Activated T-cell treated with anti-CD3 and anti-CD28 coated beads, Interleukin-2, amount 50 U/mL, for 24 hours (primary cell): ENCODE data around the gene DEFB116.
"Not testable (repeated sequence)": the region's sequence is repeated elsewhere in the genome, so short reads cannot be mapped to it uniquely, and the experiment has no call there.

ENCODE experiments used
- DNase-seq: peaks from one replicate; pipeline ENCODE4 v3.0.0-alpha.2; 2020
- H3K27ac Mint-ChIP-seq: 2 replicates; pipeline ENCODE4 v1.8.0; 2020; ENCODE audit warnings: mild to moderate bottlenecking, mixed read lengths
- H3K27me3 Mint-ChIP-seq: 2 replicates; pipeline ENCODE4 v1.8.0; 2020; ENCODE audit warnings: mixed read lengths
- H3K36me3 Mint-ChIP-seq: 2 replicates; pipeline ENCODE4 v1.8.0; 2020; ENCODE audit warnings: low read depth, mixed read lengths
- H3K4me1 Mint-ChIP-seq: 2 replicates; pipeline ENCODE4 v1.8.0; 2020; ENCODE audit warnings: low read depth, mixed read lengths
- H3K4me3 Mint-ChIP-seq: 2 replicates; pipeline ENCODE4 v1.8.0; 2020; ENCODE audit warnings: mild to moderate bottlenecking, moderate library complexity, mixed read lengths
- H3K9me3 Mint-ChIP-seq: 2 replicates; pipeline ENCODE4 v1.8.0; 2020; ENCODE audit warnings: mixed read lengths

DEFB116 gene

DNA sequence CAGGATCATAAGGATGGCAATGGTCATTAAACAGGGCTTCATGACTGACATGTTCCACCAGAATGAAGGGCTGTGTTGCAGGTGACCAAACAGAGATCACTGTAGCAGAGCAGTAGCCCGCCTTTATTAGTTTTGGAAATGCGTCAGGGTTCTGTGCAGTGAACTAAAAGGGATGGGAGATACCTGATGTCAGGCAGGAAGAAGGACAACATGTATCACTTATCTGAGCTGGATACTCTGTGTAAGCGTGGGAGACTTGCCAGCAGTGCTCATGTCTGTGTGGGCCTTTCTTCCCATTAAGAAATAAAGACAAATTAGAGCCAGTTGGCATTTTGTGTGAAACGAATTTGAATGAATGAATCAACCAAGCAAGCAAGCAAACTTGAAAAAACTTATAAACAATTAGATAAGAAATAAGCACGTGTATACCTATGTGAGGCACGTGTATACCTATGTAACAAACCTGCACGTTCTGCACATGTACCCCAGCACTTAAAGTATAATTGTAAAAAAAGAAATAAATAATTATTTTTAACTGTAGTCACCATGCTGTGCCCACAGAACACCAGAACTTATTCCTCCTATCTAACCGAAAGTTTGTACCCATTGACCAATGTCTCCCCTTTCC, at the start of gene DEFB116:
DEFB116 (minus strand) TSS at position 51 of the 628 bp plus-strand sequence; CDS start at position 51, 0 bp downstream.
- DNase-seq = no peak
- Mint-ChIP-seq H3K27ac (no peak within 1 kb of the TSS), H3K36me3 (no peaks in the 10 kb centered on the region)

GRCh38 chr20:31355981-31356380, 47.6 kb upstream of the DEFB116 start:
- no peaks in the 10 kb centered on the region for H3K4me1 Mint-ChIP-seq
- no peak for DNase-seq
- H3K27me3 Mint-ChIP-seq = peaks cover 9% of the 10 kb centered on the region
- peaks cover 3% of the 10 kb centered on the region for H3K9me3 Mint-ChIP-seq
- no peaks in the 10 kb centered on the region for H3K36me3 Mint-ChIP-seq
- H3K4me3 Mint-ChIP-seq = no peak overlapping the region
- no peak overlapping the region for H3K27ac Mint-ChIP-seq

More for the DNA sequence above, at the start of gene DEFB116:
- Mint-ChIP-seq H3K4me3 (no peak within 1 kb of the TSS), H3K9me3 (peaks cover 4% of the 10 kb centered on the region), H3K27me3 (no peaks in the 10 kb centered on the region), H3K4me1 (no peaks in the 10 kb centered on the region)

DNA sequence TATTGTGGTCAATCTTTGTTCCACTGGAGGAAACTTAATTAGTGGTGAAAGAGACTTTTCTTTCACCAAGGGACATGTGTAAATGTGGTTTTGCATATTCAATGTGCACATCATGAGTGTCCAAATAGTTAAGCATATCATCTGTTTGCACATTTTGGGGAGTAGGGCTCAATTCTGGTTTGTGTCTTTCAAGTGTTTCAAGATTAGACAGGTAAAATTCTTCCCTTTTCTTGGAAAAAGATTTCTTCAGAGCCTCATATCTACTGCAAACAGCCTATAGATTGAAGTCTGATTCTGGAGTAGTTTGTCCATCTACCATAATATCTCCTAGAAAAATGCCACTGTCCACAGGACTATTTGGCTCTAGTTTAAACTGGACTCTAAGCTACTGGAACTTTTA, 33.1 kb upstream of the DEFB116 start:
- no peak overlapping the region for H3K27ac Mint-ChIP-seq
- no peak for DNase-seq
- no peak overlapping the region for H3K4me3 Mint-ChIP-seq
- H3K36me3 Mint-ChIP-seq = no peaks in the 10 kb centered on the region
- H3K4me1 Mint-ChIP-seq = no peaks in the 10 kb centered on the region
- peaks cover 3% of the 10 kb centered on the region for H3K27me3 Mint-ChIP-seq
- H3K9me3 Mint-ChIP-seq = peaks cover 6% of the 10 kb centered on the region

GRCh38 chr20:31330893-31331292, 22.5 kb upstream of the DEFB116 start:
- Mint-ChIP-seq H3K9me3 (peaks cover 11% of the 10 kb centered on the region), H3K36me3 (no peaks in the 10 kb centered on the region), H3K4me3 (no peak overlapping the region), H3K4me1 (no peaks in the 10 kb centered on the region), H3K27me3 (no peaks in the 10 kb centered on the region), H3K27ac (no peak overlapping the region)
- DNase-seq = no peak

GRCh38 chr20:31322504-31322903, 14.1 kb upstream of the DEFB116 start:
- Mint-ChIP-seq H3K27me3 (peaks cover 4% of the 10 kb centered on the region), H3K4me1 (no peaks in the 10 kb centered on the region), H3K9me3 (peaks cover 27% of the 10 kb centered on the region), H3K36me3 (no peaks in the 10 kb centered on the region), H3K27ac (no peak overlapping the region), H3K4me3 (no peak overlapping the region)
- DNase-seq = no peak

- peaks cover 21% of the 10 kb centered on the region for H3K9me3 Mint-ChIP-seq
- not testable (repeated sequence) for H3K27ac Mint-ChIP-seq, DNase-seq, H3K4me3 Mint-ChIP-seq, H3K36me3 Mint-ChIP-seq, H3K27me3 Mint-ChIP-seq, H3K4me1 Mint-ChIP-seq
Measured at GRCh38 chr20:31284964-31285363, 23.4 kb downstream of the DEFB116 start.

GRCh38 chr20:31278178-31278577, 30.2 kb downstream of the DEFB116 start:
- Mint-ChIP-seq H3K4me3 (no peak overlapping the region), H3K27ac (no peak overlapping the region), H3K4me1 (no peaks in the 10 kb centered on the region), H3K36me3 (no peaks in the 10 kb centered on the region), H3K9me3 (peaks cover 14% of the 10 kb centered on the region), H3K27me3 (no peaks in the 10 kb centered on the region)
- no peak for DNase-seq

DNA sequence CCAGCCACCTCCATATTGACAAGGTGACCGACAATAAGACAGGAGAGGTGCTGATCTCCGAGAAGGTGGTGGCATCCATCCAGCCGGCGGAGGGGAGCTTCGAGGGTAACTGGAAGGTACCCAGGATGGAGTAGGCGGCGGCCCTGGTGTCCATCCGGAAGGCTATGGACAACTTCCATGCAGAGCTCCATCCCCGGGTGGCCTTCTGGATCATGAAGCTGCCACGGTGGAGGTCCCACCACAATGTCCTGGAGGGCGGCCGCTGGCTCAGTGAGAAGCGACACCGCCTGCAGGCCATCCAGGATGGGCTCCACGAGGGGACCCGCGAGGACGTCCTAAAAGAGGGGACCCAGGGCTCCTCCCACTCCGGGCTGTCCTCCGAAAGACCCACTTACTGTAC, 33.9 kb downstream of the DEFB116 start:
- no peak overlapping the region for H3K27ac Mint-ChIP-seq
- H3K36me3 Mint-ChIP-seq = no peaks in the 10 kb centered on the region
- H3K9me3 Mint-ChIP-seq = peaks cover 33% of the 10 kb centered on the region
- H3K27me3 Mint-ChIP-seq = no peaks in the 10 kb centered on the region
- H3K4me1 Mint-ChIP-seq = no peaks in the 10 kb centered on the region
- no peak overlapping the region for H3K4me3 Mint-ChIP-seq
- DNase-seq = no peak

DNA sequence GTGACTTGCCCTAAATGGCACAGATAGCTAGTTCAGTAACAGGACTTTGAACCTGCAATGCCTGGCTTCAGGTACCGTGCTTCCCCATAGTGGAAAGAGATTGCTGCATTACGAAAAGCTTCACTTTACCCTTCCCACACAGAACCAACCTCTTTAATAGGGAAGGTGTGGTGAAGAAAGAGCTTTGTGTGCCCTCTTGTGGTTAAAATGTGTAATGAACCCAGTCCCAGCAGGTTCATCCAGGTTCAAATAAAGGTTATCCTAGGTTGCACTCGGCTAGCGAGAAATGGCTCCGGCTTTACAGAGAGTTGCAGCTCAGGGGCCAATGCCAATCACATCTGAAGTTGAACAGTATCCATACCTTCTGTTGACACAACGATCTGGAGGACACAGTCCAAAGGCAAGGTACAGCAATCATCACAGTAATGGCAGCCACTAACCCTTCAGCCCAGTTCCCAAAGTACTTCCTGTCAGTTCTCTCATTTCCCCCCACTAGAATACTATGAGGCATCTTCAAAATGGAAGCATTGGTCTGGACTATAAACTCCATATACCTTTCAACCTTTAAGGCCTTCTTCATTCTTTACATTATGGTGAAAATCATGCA, 48.0 kb downstream of the DEFB116 start:
- Mint-ChIP-seq H3K4me3 (no peak overlapping the region), H3K27ac (no peak overlapping the region), H3K27me3 (no peaks in the 10 kb centered on the region), H3K36me3 (no peaks in the 10 kb centered on the region), H3K9me3 (peaks cover 7% of the 10 kb centered on the region), H3K4me1 (no peaks in the 10 kb centered on the region)
- DNase-seq = no peak

DNA sequence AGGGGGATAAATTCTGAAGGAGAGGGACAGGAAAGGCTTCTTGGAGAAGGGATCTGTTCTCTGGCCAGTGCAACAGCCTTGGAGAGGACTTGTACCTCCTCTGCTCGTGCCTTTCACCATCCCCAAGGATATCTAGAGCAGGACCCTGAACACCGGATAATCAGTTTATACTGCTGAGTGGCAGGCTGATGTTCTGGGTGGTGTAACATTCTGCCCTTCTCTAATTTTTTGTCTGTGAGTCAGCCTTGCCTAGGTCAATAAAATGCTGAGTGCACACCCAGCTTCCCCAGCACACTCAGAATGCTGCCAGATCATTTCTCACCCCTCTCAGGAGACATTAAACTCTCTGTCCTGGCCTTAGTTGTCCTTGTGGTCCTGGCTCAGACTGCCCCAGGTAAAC, 51.0 kb downstream of the DEFB116 start, which contains the start of gene DEFB115:
DEFB115 (plus strand) TSS at position 301 of the 400 bp plus-strand sequence; CDS start at position 301, 0 bp downstream.
- Mint-ChIP-seq H3K36me3 (no peaks in the 10 kb centered on the region), H3K4me1 (no peaks in the 10 kb centered on the region), H3K9me3 (peaks cover 7% of the 10 kb centered on the region), H3K27ac (no peak within 1 kb of the TSS), H3K27me3 (no peaks in the 10 kb centered on the region), H3K4me3 (no peak within 1 kb of the TSS)
- no peak for DNase-seq

DNA sequence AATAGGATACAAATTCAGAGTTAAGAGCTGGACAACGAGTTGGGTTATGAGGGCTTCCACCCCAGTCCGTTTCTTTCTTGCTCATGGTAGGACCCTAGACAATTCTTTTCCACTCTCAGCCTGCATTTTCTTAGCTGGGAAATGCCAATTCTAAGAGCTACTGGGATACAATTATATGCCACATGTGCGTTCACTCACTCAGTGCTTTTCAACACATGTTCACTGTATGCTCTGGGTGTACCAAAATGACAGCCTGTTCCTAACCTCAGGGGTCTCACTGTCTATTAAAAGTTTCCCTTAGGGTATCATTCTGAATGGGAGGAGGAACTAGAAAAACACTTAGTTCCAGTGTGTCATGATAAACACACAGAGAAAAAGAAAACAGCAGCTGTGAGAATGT, 51.4 kb downstream of the DEFB116 start:
- Mint-ChIP-seq H3K36me3 (no peaks in the 10 kb centered on the region), H3K27me3 (no peaks in the 10 kb centered on the region), H3K9me3 (peaks cover 7% of the 10 kb centered on the region), H3K4me1 (no peaks in the 10 kb centered on the region), H3K4me3 (no peak overlapping the region), H3K27ac (no peak overlapping the region)
- DNase-seq = no peak
